Osteoblast (primary cell): ENCODE measurements around the gene FRMD5. TPM values are rescaled to one million over a fixed set of nuclear protein-coding genes. Genes with fewer than 3 reads are reported as not detected.

Experiments
- DNase-seq: peaks from one replicate; pipeline ENCODE4 v3.0.0; 2011; ENCODE audit warnings: low spot score, mixed read lengths; ENCODE audit not compliant: insufficient read length; ENCODE audit errors: missing footprints
- H2AFZ ChIP-seq: 2 replicates; pipeline ENCODE4 v1.6.0; 2011; ENCODE audit warnings: mild to moderate bottlenecking, low read length
- H3K27ac ChIP-seq: 2 replicates; pipeline ENCODE4 v1.5.1; 2011; ENCODE audit warnings: mild to moderate bottlenecking, low read depth, low read length, moderate library complexity
- H3K27me3 ChIP-seq: 2 replicates; pipeline ENCODE4 v1.6.0; 2012; ENCODE audit warnings: mild to moderate bottlenecking, control low read depth, inconsistent platforms, low read length, moderate library complexity; ENCODE audit not compliant: insufficient read depth
- H3K36me3 ChIP-seq: 2 replicates; pipeline ENCODE4 v1.5.1; 2011; ENCODE audit warnings: mild to moderate bottlenecking, low read length, control low read depth, moderate library complexity; ENCODE audit not compliant: insufficient read depth
- H3K4me1 ChIP-seq: 2 replicates; pipeline ENCODE4 v1.5.1; 2011; ENCODE audit warnings: mild to moderate bottlenecking, low read length, control low read depth, moderate library complexity; ENCODE audit not compliant: insufficient read depth
- H3K4me2 ChIP-seq: 2 replicates; pipeline ENCODE4 v1.6.0; 2011; ENCODE audit warnings: mild to moderate bottlenecking, low read length; ENCODE audit not compliant: insufficient read depth
- H3K4me3 ChIP-seq: fragments of 200-600 bp; sonication (generic); 3 replicates; pipeline ENCODE4 v1.5.1; 2012; ENCODE audit warnings: mild to moderate bottlenecking, low read length, inconsistent platforms; ENCODE audit not compliant: insufficient read depth
- H3K79me2 ChIP-seq: 2 replicates; pipeline ENCODE4 v1.6.0; 2012; ENCODE audit warnings: mild to moderate bottlenecking, low read length, control low read depth, inconsistent platforms; ENCODE audit not compliant: insufficient read depth
- H3K9me3 ChIP-seq: 2 replicates; pipeline ENCODE4 v1.5.1; 2011; ENCODE audit warnings: low read depth, low read length, control low read depth
- H4K20me1 ChIP-seq: 2 replicates; pipeline ENCODE4 v1.6.0; 2012; ENCODE audit warnings: mild to moderate bottlenecking, low read length, control low read depth; ENCODE audit not compliant: insufficient read depth
- total RNA-seq: library from RNA; depleted of rRNA; stranded (reverse); fragments of >200 nt; gene quantifications from 2 replicates; pipeline ENCODE4 v1.2.3, GENCODE V29; 2012
- TF ChIP-seq, protein P1 (sequence below): IDR thresholded peaks from 2 replicates; pipeline ENCODE4 v1.5.1; 2011; ENCODE audit warnings: mild to moderate bottlenecking, low read depth, low read length, moderate library complexity; ENCODE audit errors: extremely low read depth

Gene FRMD5
- total RNA-seq, 1 donor = 3.3 TPM

DNA sequence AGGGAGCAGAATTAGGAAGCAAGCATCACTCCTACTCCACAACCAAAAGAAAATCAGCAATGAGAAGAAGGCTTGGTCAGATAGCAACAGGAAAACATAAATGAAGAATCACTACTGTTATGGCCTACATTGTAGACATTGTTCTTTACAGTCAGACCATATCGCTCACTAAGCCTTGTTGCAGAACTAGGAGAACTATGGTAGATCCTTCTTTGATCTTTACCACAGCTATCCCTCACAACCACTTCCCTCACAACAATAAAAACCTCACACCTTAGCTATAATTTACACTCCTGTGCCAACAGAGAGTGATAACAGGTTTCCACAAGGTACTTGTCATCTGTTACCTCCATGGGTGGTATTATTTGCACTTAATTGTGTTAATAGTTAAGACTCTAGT lies 241.7 kb downstream of the FRMD5 start:
- no peaks in the 10 kb centered on the region for H3K79me2 ChIP-seq
- no peaks in the 10 kb centered on the region for H4K20me1 ChIP-seq
- no peak overlapping the region for H3K4me2 ChIP-seq
- H3K27me3 ChIP-seq = no peaks in the 10 kb centered on the region
- no peaks in the 10 kb centered on the region for H3K36me3 ChIP-seq
- H2AFZ ChIP-seq = no peak overlapping the region
- peaks cover 13% of the 10 kb centered on the region for H3K4me1 ChIP-seq
- no peak for DNase-seq
- no peaks in the 10 kb centered on the region for H3K9me3 ChIP-seq
- TF ChIP-seq, protein P1, sequence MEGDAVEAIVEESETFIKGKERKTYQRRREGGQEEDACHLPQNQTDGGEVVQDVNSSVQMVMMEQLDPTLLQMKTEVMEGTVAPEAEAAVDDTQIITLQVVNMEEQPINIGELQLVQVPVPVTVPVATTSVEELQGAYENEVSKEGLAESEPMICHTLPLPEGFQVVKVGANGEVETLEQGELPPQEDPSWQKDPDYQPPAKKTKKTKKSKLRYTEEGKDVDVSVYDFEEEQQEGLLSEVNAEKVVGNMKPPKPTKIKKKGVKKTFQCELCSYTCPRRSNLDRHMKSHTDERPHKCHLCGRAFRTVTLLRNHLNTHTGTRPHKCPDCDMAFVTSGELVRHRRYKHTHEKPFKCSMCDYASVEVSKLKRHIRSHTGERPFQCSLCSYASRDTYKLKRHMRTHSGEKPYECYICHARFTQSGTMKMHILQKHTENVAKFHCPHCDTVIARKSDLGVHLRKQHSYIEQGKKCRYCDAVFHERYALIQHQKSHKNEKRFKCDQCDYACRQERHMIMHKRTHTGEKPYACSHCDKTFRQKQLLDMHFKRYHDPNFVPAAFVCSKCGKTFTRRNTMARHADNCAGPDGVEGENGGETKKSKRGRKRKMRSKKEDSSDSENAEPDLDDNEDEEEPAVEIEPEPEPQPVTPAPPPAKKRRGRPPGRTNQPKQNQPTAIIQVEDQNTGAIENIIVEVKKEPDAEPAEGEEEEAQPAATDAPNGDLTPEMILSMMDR = no peak
- no peak overlapping the region for H3K27ac ChIP-seq
- no peak overlapping the region for H3K4me3 ChIP-seq

DNA sequence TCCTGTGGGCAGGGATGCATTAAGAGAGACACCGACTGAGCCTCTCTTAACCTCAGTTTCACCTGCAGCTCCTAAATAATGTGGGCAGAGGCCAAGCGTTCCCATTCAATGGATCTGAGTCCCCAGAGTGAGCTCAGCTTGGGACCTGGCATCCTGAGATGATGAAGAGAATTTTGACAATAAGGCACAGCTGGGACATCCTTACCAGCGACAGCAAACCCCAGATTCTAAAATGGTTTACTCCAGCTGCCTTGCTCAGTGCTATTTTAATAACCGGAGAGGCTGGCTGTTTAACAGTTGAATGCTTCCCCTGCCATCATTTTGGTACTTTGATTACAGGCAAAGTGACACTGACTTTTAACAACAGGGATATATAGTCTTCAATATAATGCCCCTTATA lies 244.5 kb downstream of the FRMD5 start:
- DNase-seq = no peak
- Histone ChIP-seq H3K4me2 (no peak overlapping the region), H4K20me1 (no peaks in the 10 kb centered on the region), H3K27me3 (no peaks in the 10 kb centered on the region), H2AFZ (no peak overlapping the region), H3K36me3 (no peaks in the 10 kb centered on the region), H3K79me2 (no peaks in the 10 kb centered on the region), H3K4me1 (peaks cover 11% of the 10 kb centered on the region), H3K4me3 (no peak overlapping the region), H3K27ac (no peak overlapping the region), H3K9me3 (no peaks in the 10 kb centered on the region)
- TF ChIP-seq, protein P1 = no peak

DNA sequence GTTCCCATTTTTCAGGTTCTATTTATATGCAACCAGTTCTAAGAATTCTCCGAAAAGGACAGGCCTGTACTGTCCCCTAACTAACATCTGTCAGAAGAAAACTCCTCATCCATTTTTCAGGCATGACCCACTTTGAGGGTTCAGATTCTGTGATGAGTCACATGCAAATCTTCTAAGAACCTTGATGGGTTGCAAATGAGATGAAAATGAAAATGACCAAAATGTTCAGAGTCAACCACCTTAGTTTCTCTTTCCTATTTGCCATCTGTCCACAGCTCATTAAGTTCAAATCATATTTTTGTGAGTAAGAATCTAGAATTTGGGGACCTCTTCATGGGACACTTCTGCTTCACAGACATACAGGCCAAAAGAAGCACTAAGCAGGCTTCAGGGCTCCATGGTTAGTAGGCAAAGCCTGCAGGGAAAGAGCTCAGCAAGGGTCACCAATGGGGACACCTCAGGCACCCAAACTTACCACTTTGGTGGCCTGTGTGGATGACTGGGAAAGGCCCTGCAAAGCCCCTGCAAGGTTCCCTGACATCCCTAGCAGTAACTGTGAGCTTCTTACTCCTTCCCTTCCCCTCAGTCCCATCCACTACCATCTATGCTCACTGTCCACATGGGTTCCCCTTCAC lies 246.3 kb downstream of the FRMD5 start:
- H3K4me2 ChIP-seq = no peak overlapping the region
- H3K4me1 ChIP-seq = peaks cover 4% of the 10 kb centered on the region
- no peak for DNase-seq
- H3K79me2 ChIP-seq = no peaks in the 10 kb centered on the region
- TF ChIP-seq, protein P1 = no peak
- no peak overlapping the region for H3K4me3 ChIP-seq
- H2AFZ ChIP-seq = no peak overlapping the region
- H3K27me3 ChIP-seq = no peaks in the 10 kb centered on the region
- H3K36me3 ChIP-seq = no peaks in the 10 kb centered on the region
- no peak overlapping the region for H3K27ac ChIP-seq
- H4K20me1 ChIP-seq = no peaks in the 10 kb centered on the region
- H3K9me3 ChIP-seq = no peaks in the 10 kb centered on the region

DNA sequence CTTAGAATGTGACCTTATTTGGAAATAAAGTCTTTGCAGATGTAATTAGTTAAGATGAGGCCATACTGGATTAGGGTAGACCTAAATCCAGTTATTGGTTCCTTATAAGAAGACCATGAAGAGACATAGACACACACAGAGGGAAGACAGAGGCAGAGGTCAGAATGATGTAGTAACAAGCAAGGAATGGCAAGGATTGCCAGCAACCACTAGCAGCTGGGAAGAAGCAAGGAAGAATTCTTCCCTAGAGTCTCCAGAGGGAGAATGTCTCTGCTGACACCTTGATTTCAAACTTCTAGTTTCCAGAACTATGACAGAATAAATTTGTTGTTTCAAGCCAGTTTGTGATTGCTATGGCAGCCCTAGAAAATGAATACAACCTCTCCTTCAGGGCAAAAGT lies 251.6 kb downstream of the FRMD5 start:
- Histone ChIP-seq H3K36me3 (no peaks in the 10 kb centered on the region), H3K27ac (no peak overlapping the region), H4K20me1 (no peaks in the 10 kb centered on the region), H2AFZ (no peak overlapping the region), H3K9me3 (no peaks in the 10 kb centered on the region), H3K4me2 (no peak overlapping the region), H3K27me3 (no peaks in the 10 kb centered on the region), H3K79me2 (no peaks in the 10 kb centered on the region), H3K4me3 (no peak overlapping the region), H3K4me1 (peaks cover 5% of the 10 kb centered on the region)
- TF ChIP-seq, protein P1 = no peak
- DNase-seq = peak; percentile 50
